ENCODE data around the gene SRP54. TPM values are rescaled to one million over a fixed set of nuclear protein-coding genes. Genes with fewer than 3 reads are reported as not detected.
"Not testable (repeated sequence)": the region's sequence is repeated elsewhere in the genome, so short reads cannot be mapped to it uniquely, and the experiment has no call there.

Gene SRP54
- total and polyA plus RNA-seq, 12 donors: 14.9 to 39.9 (median 34.6) TPM

- no peak for ATAC-seq
- intact Hi-C loops (cut with DNase I): loop anchor here in 1 of 10 donors (10.0 kb wide), 1 partner anchor 56 kb away; no protein-coding TSS in a partner anchor
- H3K4me3 ChIP-seq: no peak overlapping the region
- no peak for TF ChIP-seq CTCF (IDR thresholded peaks at IDR 0.05)
- WGBS, 2 donors: 97 to 100% methylated on average over 1 of the region's 1 CpG
- DNase-seq: no peak
- H3K27ac ChIP-seq: no peak overlapping the region
- H3K9me3 ChIP-seq: no peaks in the 10 kb centered on the region
- no peaks in the 10 kb centered on the region for H3K4me1 ChIP-seq
- H3K36me3 ChIP-seq: peaks cover 0 to 38% (median 0%) of the 10 kb centered on the region in 9 donors
- no peaks in the 10 kb centered on the region for H3K27me3 ChIP-seq
Observed at GRCh38 chr14:34951286-34951685, 31.5 kb upstream of the SRP54 start.

GRCh38 chr14:34956931-34957330, 25.9 kb upstream of the SRP54 start:
- Histone ChIP-seq H3K27me3 (no peaks in the 10 kb centered on the region), H3K27ac (no peak overlapping the region), H3K4me1 (no peaks in the 10 kb centered on the region), H3K9me3 (no peaks in the 10 kb centered on the region), H3K4me3 (no peak overlapping the region), H3K36me3 (peaks cover 0 to 58% (median 0%) of the 10 kb centered on the region in 9 donors)
- DNase-seq (no peak), ATAC-seq (no peak)
- WGBS, 2 donors: 83 to 97% methylated on average over 2 of the region's 2 CpGs
- intact Hi-C loops (cut with DNase I): loop anchor here in 1 of 10 donors (10.0 kb wide), 1 partner anchor 62 kb away; no protein-coding TSS in a partner anchor
- TF ChIP-seq CTCF (IDR thresholded peaks at IDR 0.05): no peak

GRCh38 chr14:34957771-34958286, 25.0 kb upstream of the SRP54 start:
- Histone ChIP-seq H3K36me3 (peaks cover 0 to 52% (median 0%) of the 10 kb centered on the region in 9 donors), H3K4me3 (no peak overlapping the region), H3K27me3 (no peaks in the 10 kb centered on the region), H3K4me1 (no peaks in the 10 kb centered on the region), H3K9me3 (no peaks in the 10 kb centered on the region), H3K27ac (no peak overlapping the region)
- DNase-seq (no peak), ATAC-seq (no peak)
- TF ChIP-seq CTCF (IDR thresholded peaks at IDR 0.05): no peak
- WGBS, 2 donors: 96 to 99% methylated on average over 5 of the region's 5 CpGs
- intact Hi-C loops (cut with DNase I): loop anchor here in 1 of 10 donors (10.0 kb wide), 1 partner anchor 63 kb away; no protein-coding TSS in a partner anchor

GRCh38 chr14:34962106-34962505, 20.7 kb upstream of the SRP54 start:
- H3K36me3 ChIP-seq: peaks cover 0 to 32% (median 0%) of the 10 kb centered on the region in 9 donors
- ATAC-seq; H3K9me3 ChIP-seq; DNase-seq; H3K27ac ChIP-seq; intact Hi-C loops (cut with DNase I); H3K4me3 ChIP-seq; H3K27me3 ChIP-seq: not testable (repeated sequence)
- peaks cover 0 to 14% (median 0%) of the 10 kb centered on the region in 9 donors for H3K4me1 ChIP-seq
- 85 to 91% methylated on average over 5 of the region's 5 CpGs for WGBS, 2 donors

All from heart right ventricle (tissue), 16 donors.